Sigmoid colon (tissue), 4 donors: Measurements from ENCODE around the gene SLC35A2.

Experiments
- CTCF ChIP-seq, 4 experiments: fragments of 450-650 bp in 3 of 4; fragments of 200-600 bp in 1 of 4; IDR thresholded peaks; one replicate each; pipeline ENCODE4 v1.5.1; 2016 to 2019; ENCODE audit warnings: antibody characterized with exemption in 4 of 4, mild to moderate bottlenecking in 3 of 4, moderate library complexity in 2 of 4
- EP300 ChIP-seq, 4 donors: sonication (generic); formaldehyde crosslinking; IDR thresholded peaks; one replicate each; pipeline ENCODE4 v1.6.1; 2017; ENCODE audit warnings: antibody characterized with exemption in 4 of 4
- POLR2A ChIP-seq, 2 donors: fragments of 450-650 bp; IDR thresholded peaks; one replicate each; pipeline ENCODE4 v1.6.1; 2016; ENCODE audit warnings: antibody characterized with exemption in 2 of 2, mild to moderate bottlenecking in 2 of 2, moderate library complexity in 2 of 2
- POLR2AphosphoS5 ChIP-seq, 4 donors: sonication (generic); formaldehyde crosslinking; IDR thresholded peaks; one replicate each; pipeline ENCODE4 v1.6.1; 2017; ENCODE audit warnings: antibody characterized with exemption in 4 of 4

- TF ChIP-seq POLR2A (IDR thresholded peaks at IDR 0.05) (no peak), CTCF (IDR thresholded peaks at IDR 0.05) (no peak), EP300 (IDR thresholded peaks at IDR 0.05) (no peak), POLR2AphosphoS5 (IDR thresholded peaks at IDR 0.05) (no peak)
Measured at GRCh38 chrX:48924270-48924669, 12.8 kb upstream of the SLC35A2 start.
